Mesothelial cell of epicardium (in vitro differentiated cells): Measurements from ENCODE around the gene PNN. TPM values are rescaled to one million over a fixed set of nuclear protein-coding genes. Genes with fewer than 3 reads are reported as not detected.
A peak's percentile ranks its signal among the peaks of the same experiment; 100 is the strongest.
"Not testable (repeated sequence)": the region's sequence is repeated elsewhere in the genome, so short reads cannot be mapped to it uniquely, and the experiment has no call there.

Source experiments
- DNase-seq, 2 experiments: peaks; one replicate each; pipeline ENCODE4 v3.0.0; 2021; ENCODE audit warnings: low spot score in 2 of 2; ENCODE audit not compliant: unreplicated experiment in 2 of 2
- H3K27ac Mint-ChIP-seq: 2 replicates; pipeline ENCODE4 v1.8.0; 2021; ENCODE audit warnings: mixed read lengths
- H3K27me3 Mint-ChIP-seq: 2 replicates; pipeline ENCODE4 v1.8.0; 2021; ENCODE audit warnings: low read depth, mixed read lengths
- H3K36me3 Mint-ChIP-seq: 2 replicates; pipeline ENCODE4 v1.8.0; 2021; ENCODE audit warnings: mixed read lengths
- H3K4me1 Mint-ChIP-seq: 2 replicates; pipeline ENCODE4 v1.8.0; 2021; ENCODE audit warnings: mixed read lengths
- H3K4me3 Mint-ChIP-seq: 2 replicates; pipeline ENCODE4 v1.8.0; 2021; ENCODE audit warnings: mild to moderate bottlenecking, moderate library complexity, mixed read lengths
- H3K9me3 Mint-ChIP-seq: 2 replicates; pipeline ENCODE4 v1.8.0; 2021; ENCODE audit warnings: mixed read lengths
- CTCF ChIP-seq: fragments of 200-600 bp; sonication (generic); IDR thresholded peaks from one replicate; pipeline ENCODE4 v1.5.0; 2021; ENCODE audit warnings: antibody characterized with exemption; ENCODE audit not compliant: unreplicated experiment
- total RNA-seq: library from RNA; stranded (reverse); gene quantifications from 3 replicates; pipeline ENCODE4 v1.2.1, GENCODE V29; 2021

PNN gene
- total RNA-seq, 1 donor from 2014 or later = 131 TPM

GRCh38 chr14:39179042-39179441 is 4.0 kb downstream of the PNN start:
- Mint-ChIP-seq H3K4me1 (peaks cover 11% of the 10 kb centered on the region), H3K4me3 (no peak overlapping the region), H3K27me3 (no peaks in the 10 kb centered on the region), H3K27ac (no peak overlapping the region), H3K9me3 (no peaks in the 10 kb centered on the region), H3K36me3 (peaks cover 27% of the 10 kb centered on the region)
- DNase-seq = no peak
- no peak for TF ChIP-seq CTCF

GRCh38 chr14:39180553-39180952 is 5.5 kb downstream of the PNN start:
- Mint-ChIP-seq H3K4me1 (peaks cover 11% of the 10 kb centered on the region), H3K9me3 (no peaks in the 10 kb centered on the region), H3K27ac (no peak overlapping the region), H3K4me3 (no peak overlapping the region), H3K27me3 (no peaks in the 10 kb centered on the region), H3K36me3 (peaks cover 31% of the 10 kb centered on the region)
- TF ChIP-seq CTCF = no peak
- DNase-seq = no peak

GRCh38 chr14:39181026-39181692 is 6.1 kb downstream of the PNN start:
- Mint-ChIP-seq H3K9me3 (no peaks in the 10 kb centered on the region), H3K4me3 (no peak overlapping the region), H3K27me3 (no peaks in the 10 kb centered on the region), H3K4me1 (peaks cover 7% of the 10 kb centered on the region), H3K36me3 (peaks cover 31% of the 10 kb centered on the region), H3K27ac (no peak overlapping the region)
- no peak for DNase-seq
- no peak for TF ChIP-seq CTCF

GRCh38 chr14:39181693-39182047 is 6.6 kb downstream of the PNN start:
- no peak overlapping the region for H3K4me3 Mint-ChIP-seq
- H3K27me3 Mint-ChIP-seq = no peaks in the 10 kb centered on the region
- no peak overlapping the region for H3K27ac Mint-ChIP-seq
- H3K36me3 Mint-ChIP-seq = peaks cover 33% of the 10 kb centered on the region
- no peaks in the 10 kb centered on the region for H3K9me3 Mint-ChIP-seq
- DNase-seq = no peak
- no peak for TF ChIP-seq CTCF
- peaks cover 3% of the 10 kb centered on the region for H3K4me1 Mint-ChIP-seq

GRCh38 chr14:39182770-39183684 is 8.0 kb downstream of the PNN start:
- H3K27me3 Mint-ChIP-seq = no peaks in the 10 kb centered on the region
- peaks cover 25% of the 10 kb centered on the region for H3K36me3 Mint-ChIP-seq
- H3K4me3 Mint-ChIP-seq = no peak overlapping the region
- H3K27ac Mint-ChIP-seq = peak overlapping the region; percentile 35
- H3K9me3 Mint-ChIP-seq = no peaks in the 10 kb centered on the region
- peaks cover 2% of the 10 kb centered on the region for H3K4me1 Mint-ChIP-seq
- DNase-seq = no peak
- no peak for TF ChIP-seq CTCF

GRCh38 chr14:39183685-39184003 is 8.6 kb downstream of the PNN start:
- H3K36me3 Mint-ChIP-seq = peaks cover 25% of the 10 kb centered on the region
- not testable (repeated sequence) for H3K27ac Mint-ChIP-seq, H3K4me1 Mint-ChIP-seq, H3K27me3 Mint-ChIP-seq, H3K4me3 Mint-ChIP-seq, DNase-seq, H3K9me3 Mint-ChIP-seq
